Spleen (tissue), 11 donors: ENCODE measurements around the gene RPS6KC1. TPM values are rescaled to one million over a fixed set of nuclear protein-coding genes. Genes with fewer than 3 reads are reported as not detected.

ENCODE experiments used
- DNase-seq: peaks from one replicate; pipeline ENCODE4 v3.0.0-alpha.2; 2020
- H3K27ac ChIP-seq, 8 donors: fragments of 200-600 bp; sonication (generic) in 7 of 8; 1 replicate in 4 of 8; 2 replicates in 4 of 8; pipeline versions ENCODE4 v1.5.0 to v1.8.0; 2016 to 2021; ENCODE audit warnings: inconsistent platforms in 4 of 8, mild to moderate bottlenecking in 4 of 8, moderate library complexity in 1 of 8
- H3K27me3 ChIP-seq, 7 donors: fragments of 200-600 bp; sonication (generic) in 6 of 7; replicated peaks in 1 of 7; 1 replicate in 4 of 7; 2 replicates in 3 of 7; pipeline versions ENCODE4 v1.5.0 to v1.8.0; 2016 to 2021; ENCODE audit warnings: inconsistent platforms in 3 of 7, mild to moderate bottlenecking in 1 of 7
- H3K36me3 ChIP-seq, 6 donors: fragments of 200-600 bp; sonication (generic) in 5 of 6; 1 replicate in 4 of 6; 2 replicates in 2 of 6; pipeline versions ENCODE4 v1.5.0 to v1.8.0; 2016 to 2021; ENCODE audit warnings: inconsistent platforms in 2 of 6
- H3K4me1 ChIP-seq, 6 donors: fragments of 200-600 bp; sonication (generic) in 5 of 6; 1 replicate in 3 of 6; 2 replicates in 3 of 6; pipeline versions ENCODE4 v1.5.0 to v1.8.0; 2016 to 2021; ENCODE audit warnings: inconsistent platforms in 3 of 6
- H3K4me3 ChIP-seq, 8 donors: fragments of 200-600 bp; sonication (generic) in 7 of 8; 1 replicate in 4 of 8; 2 replicates in 4 of 8; pipeline versions ENCODE4 v1.5.0 to v1.8.0; 2016 to 2021; ENCODE audit warnings: inconsistent platforms in 4 of 8, mild to moderate bottlenecking in 4 of 8, moderate library complexity in 2 of 8
- H3K9me3 ChIP-seq, 8 donors: fragments of 200-600 bp; sonication (generic) in 7 of 8; 1 replicate in 4 of 8; 2 replicates in 4 of 8; pipeline versions ENCODE4 v1.5.0 to v1.8.0; 2016 to 2021; ENCODE audit warnings: inconsistent platforms in 4 of 8
- POLR2A ChIP-seq, 3 donors: fragments of 450-650 bp; IDR thresholded peaks; one replicate each; pipeline ENCODE4 v1.5.1; 2017; ENCODE audit warnings: antibody characterized with exemption in 3 of 3, mild to moderate bottlenecking in 1 of 3
- POLR2AphosphoS5 ChIP-seq, 3 donors: sonication (generic); formaldehyde crosslinking; IDR thresholded peaks; one replicate each; pipeline ENCODE4 v1.5.1; 2017; ENCODE audit warnings: antibody characterized with exemption in 3 of 3
- WGBS, 5 donors: extraction: QIAGEN DNeasy Blood & Tissue Kit in 3 of 5; methylation state at CpG; one replicate each; pipeline versions ENCODE4 v1.1.5 to v1.1.7; 2013 to 2018; 5-methylcytosine and 5-hydroxymethylcytosine counted together
- intact Hi-C: fragments of 100-400 bp; cut with DNase I; formaldehyde crosslinking; loops from one replicate; pipeline ENCODE4 v1.15.0; 2023; ENCODE audit warnings: low total_unique reads
- polyA plus RNA-seq, 3 donors: library from polyadenylated mRNA; stranded (reverse); fragments of 200-250 nt; gene quantifications; one replicate each; pipeline ENCODE4 v1.2.1, GENCODE V29; 2013
- total RNA-seq, 7 donors: library from RNA; depleted of rRNA in 3 of 7; stranded (reverse); fragments of >200 nt in 3 of 7; fragmentation: NEBNext Ultra II Directional in 4 of 7; extraction: Animal tissue kit (Norgen Biotek cat#: 25700) in 4 of 7; gene quantifications; one replicate each; pipeline versions ENCODE4 v1.1.0 to v1.2.1, GENCODE V29; 2016 to 2021
- TF ChIP-seq, protein P1 (sequence below), 11 experiments: fragments of 200-600 bp in 7 of 11; fragments of 450-650 bp in 4 of 11; sonication (generic) in 4 of 11; IDR thresholded peaks in 8 of 11; conservative IDR thresholded peaks in 3 of 11; 1 replicate in 7 of 11; 2 replicates in 4 of 11; pipeline versions ENCODE4 v1.4.0 to v1.8.0; 2016 to 2021; ENCODE audit warnings: antibody characterized with exemption in 11 of 11, inconsistent platforms in 4 of 11, mild to moderate bottlenecking in 1 of 11
- donor health status: healthy with polysubstance abuse.
- donor health status: DM: no; HTN: no; CAD: no; lungs with moderate emphysema.
- donor health status: DM: no; HTN: no; CAD: no.
- donor health status: Bipolar disorder and iron deficiency.
- donor health status: healthy.
- donor health status: DM: no; HTN: no; CAD: no.
- donor health status: DM: yes; HTN: yes; CAD: no.

The RPS6KC1 gene
- total and polyA plus RNA-seq, 10 donors: 2.8 to 33.5 (median 22.9) TPM

DNA sequence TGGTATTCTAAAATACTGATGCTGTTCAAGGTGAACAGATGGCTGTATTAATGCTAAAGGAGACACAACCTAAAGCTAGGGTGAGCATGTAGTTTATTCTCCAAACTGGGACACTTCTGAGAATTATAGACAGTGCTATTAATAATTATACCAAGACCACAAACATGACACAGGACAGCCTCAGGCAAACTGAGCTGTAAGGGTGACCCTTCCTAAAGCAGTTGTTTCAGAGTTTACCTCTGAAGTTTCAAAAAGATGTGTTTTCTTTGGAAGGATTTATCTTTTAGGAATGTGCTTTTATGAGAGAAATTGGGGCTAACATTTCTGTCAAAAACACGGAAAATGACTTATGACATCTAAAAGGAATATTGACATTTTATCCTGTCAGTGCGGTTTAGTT lies 68.8 kb downstream of the RPS6KC1 start:
- Histone ChIP-seq H3K36me3 (peaks cover 0 to 4% (median 0%) of the 10 kb centered on the region in 6 donors), H3K4me3 (no peak overlapping the region), H3K27me3 (no peaks in the 10 kb centered on the region), H3K27ac (no peak overlapping the region), H3K4me1 (peaks cover 0 to 8% (median 4%) of the 10 kb centered on the region in 6 donors), H3K9me3 (no peaks in the 10 kb centered on the region)
- WGBS, 5 donors: 93 to 98% (median 94%) methylated on average over 2 of the region's 2 CpGs
- TF ChIP-seq, protein P1, sequence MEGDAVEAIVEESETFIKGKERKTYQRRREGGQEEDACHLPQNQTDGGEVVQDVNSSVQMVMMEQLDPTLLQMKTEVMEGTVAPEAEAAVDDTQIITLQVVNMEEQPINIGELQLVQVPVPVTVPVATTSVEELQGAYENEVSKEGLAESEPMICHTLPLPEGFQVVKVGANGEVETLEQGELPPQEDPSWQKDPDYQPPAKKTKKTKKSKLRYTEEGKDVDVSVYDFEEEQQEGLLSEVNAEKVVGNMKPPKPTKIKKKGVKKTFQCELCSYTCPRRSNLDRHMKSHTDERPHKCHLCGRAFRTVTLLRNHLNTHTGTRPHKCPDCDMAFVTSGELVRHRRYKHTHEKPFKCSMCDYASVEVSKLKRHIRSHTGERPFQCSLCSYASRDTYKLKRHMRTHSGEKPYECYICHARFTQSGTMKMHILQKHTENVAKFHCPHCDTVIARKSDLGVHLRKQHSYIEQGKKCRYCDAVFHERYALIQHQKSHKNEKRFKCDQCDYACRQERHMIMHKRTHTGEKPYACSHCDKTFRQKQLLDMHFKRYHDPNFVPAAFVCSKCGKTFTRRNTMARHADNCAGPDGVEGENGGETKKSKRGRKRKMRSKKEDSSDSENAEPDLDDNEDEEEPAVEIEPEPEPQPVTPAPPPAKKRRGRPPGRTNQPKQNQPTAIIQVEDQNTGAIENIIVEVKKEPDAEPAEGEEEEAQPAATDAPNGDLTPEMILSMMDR (IDR thresholded peaks at IDR 0.05 in 8 of 11, conservative IDR thresholded peaks at IDR 0.05 in 3 of 11): no peak
- intact Hi-C loops: no loop called here
- DNase-seq: no peak

DNA sequence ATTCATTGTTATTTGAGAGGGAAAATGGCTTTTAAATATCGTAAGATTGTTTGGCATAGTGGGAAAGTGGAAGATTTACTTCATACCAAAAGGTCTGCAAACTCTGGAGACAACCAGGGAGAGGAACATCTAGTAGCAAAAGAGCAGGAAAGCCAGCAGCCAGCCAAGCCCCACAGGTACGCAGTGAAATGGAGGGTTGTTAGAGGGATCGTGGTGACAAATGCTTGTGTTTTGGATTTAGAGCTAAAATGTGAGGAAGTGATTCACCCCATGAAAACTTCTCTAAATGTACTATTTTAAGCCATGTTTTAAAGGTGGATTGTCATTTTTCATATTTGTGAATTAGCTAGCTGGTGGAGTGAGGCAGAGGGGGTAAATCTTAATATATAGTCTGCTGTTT lies 69.3 kb downstream of the RPS6KC1 start:
- intact Hi-C loops: no loop called here
- no peak overlapping the region for H3K4me3 ChIP-seq
- no peaks in the 10 kb centered on the region for H3K27me3 ChIP-seq
- WGBS, 5 donors: 85 to 91% (median 89%) methylated on average over 3 of the region's 3 CpGs
- H3K4me1 ChIP-seq: peaks cover 0 to 8% (median 4%) of the 10 kb centered on the region in 6 donors
- peaks cover 0 to 4% (median 0%) of the 10 kb centered on the region in 6 donors for H3K36me3 ChIP-seq
- H3K9me3 ChIP-seq: no peaks in the 10 kb centered on the region
- TF ChIP-seq POLR2A (IDR thresholded peaks at IDR 0.05) (no peak), POLR2AphosphoS5 (IDR thresholded peaks at IDR 0.05) (no peak)
- TF ChIP-seq, protein P1 (IDR thresholded peaks at IDR 0.05 in 8 of 11, conservative IDR thresholded peaks at IDR 0.05 in 3 of 11): no peak
- no peak overlapping the region for H3K27ac ChIP-seq
- no peak for DNase-seq

DNA sequence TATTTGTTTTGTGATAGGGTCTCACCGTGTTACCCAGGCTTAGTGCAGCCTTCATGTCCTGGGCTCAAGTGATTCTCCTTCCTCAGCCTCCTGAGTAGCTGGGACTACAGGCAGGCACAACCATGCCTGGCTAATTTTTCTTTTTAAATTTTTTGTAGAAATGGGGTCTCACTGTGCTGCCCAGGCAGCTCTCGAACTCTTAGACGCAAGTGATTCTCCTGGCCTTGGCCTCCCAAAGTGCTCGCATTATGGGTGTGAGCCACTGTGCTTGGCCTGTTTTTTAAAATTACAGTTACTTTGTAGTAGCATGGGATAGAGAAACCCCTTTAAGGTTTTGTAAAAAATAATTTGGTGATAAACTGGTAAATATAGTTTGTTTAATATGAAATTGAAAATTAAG lies 69.9 kb downstream of the RPS6KC1 start:
- Histone ChIP-seq H3K4me3 (no peak overlapping the region), H3K4me1 (peaks cover 0 to 8% (median 4%) of the 10 kb centered on the region in 6 donors), H3K36me3 (peaks cover 0 to 4% (median 0%) of the 10 kb centered on the region in 6 donors), H3K9me3 (no peaks in the 10 kb centered on the region), H3K27me3 (no peaks in the 10 kb centered on the region), H3K27ac (no peak overlapping the region)
- DNase-seq: no peak
- TF ChIP-seq, protein P1 (IDR thresholded peaks at IDR 0.05 in 8 of 11, conservative IDR thresholded peaks at IDR 0.05 in 3 of 11): no peak
- no peak for TF ChIP-seq POLR2AphosphoS5 (IDR thresholded peaks at IDR 0.05)
- no peak for TF ChIP-seq POLR2A (IDR thresholded peaks at IDR 0.05)
- intact Hi-C loops: no loop called here
- WGBS, 5 donors: 90 to 96% (median 93%) methylated on average over 4 of the region's 4 CpGs

DNA sequence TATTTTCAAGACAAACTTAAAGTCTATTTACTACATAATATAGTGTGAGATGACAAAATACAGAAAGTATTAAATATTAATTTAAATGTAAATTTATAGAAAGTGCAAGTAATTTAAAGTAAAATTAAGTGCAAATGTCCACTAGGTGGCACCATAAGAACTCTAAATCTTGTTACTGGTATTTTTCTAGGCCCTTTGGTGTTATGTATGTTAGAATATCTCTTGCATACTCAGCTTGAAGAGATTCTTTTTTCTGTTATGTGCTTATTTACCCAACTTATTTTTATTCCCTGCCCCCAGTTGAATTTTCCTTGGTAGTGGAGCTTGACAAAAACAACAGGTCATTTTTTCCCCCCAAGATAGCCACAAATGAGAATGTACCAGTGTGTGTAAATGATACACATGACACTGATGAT lies 71.5 kb downstream of the RPS6KC1 start:
- DNase-seq: no peak
- H3K9me3 ChIP-seq: no peaks in the 10 kb centered on the region
- intact Hi-C loops: no loop called here
- TF ChIP-seq, protein P1 (IDR thresholded peaks at IDR 0.05 in 8 of 11, conservative IDR thresholded peaks at IDR 0.05 in 3 of 11): peak in 8 of 11 experiments; percentile 21 to 65 (median 56)
- TF ChIP-seq POLR2A (IDR thresholded peaks at IDR 0.05) (no peak), POLR2AphosphoS5 (IDR thresholded peaks at IDR 0.05) (no peak)
- H3K27ac ChIP-seq: no peak overlapping the region
- H3K27me3 ChIP-seq: no peaks in the 10 kb centered on the region
- no peak overlapping the region for H3K4me3 ChIP-seq
- H3K4me1 ChIP-seq: peaks cover 0 to 8% (median 4%) of the 10 kb centered on the region in 6 donors
- H3K36me3 ChIP-seq: peaks cover 0 to 4% (median 0%) of the 10 kb centered on the region in 6 donors
